HG03558 (cell line): ENCODE measurements around the gene TMEM121B.

Experiments used
- ATAC-seq: cut with Tn5 transposase; IDR thresholded peaks from one replicate; pipeline ENCODE4 v1.9.1; 2021; ENCODE audit warnings: moderate number of reproducible peaks; ENCODE audit not compliant: unreplicated experiment; ENCODE audit errors: extremely low read depth

Gene TMEM121B

GRCh38 chr22:17097062-17097461 is 24.1 kb downstream of the TMEM121B start:
- no peak for ATAC-seq

DNA sequence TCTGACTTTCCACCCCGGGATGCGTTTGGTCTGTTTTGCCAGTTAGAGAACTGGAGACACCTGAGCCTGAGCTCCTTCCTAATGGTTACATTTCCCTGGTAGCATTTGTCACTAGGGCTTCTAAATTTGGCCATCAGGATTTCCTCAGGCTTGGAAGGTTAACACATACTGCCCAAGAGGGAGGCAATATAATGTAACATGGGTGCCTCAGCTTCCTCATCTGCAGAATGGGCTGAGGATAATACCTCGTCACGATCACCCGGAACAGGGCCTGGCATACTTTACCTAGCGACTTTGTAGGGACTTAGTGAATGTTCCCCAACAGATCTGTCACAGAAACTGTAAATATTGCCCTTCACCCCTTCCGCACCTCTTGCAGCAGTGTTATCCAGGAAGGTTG is 25.1 kb downstream of the TMEM121B start:
- ATAC-seq = no peak

GRCh38 chr22:17095538-17095937 is 25.6 kb downstream of the TMEM121B start:
- no peak for ATAC-seq

DNA sequence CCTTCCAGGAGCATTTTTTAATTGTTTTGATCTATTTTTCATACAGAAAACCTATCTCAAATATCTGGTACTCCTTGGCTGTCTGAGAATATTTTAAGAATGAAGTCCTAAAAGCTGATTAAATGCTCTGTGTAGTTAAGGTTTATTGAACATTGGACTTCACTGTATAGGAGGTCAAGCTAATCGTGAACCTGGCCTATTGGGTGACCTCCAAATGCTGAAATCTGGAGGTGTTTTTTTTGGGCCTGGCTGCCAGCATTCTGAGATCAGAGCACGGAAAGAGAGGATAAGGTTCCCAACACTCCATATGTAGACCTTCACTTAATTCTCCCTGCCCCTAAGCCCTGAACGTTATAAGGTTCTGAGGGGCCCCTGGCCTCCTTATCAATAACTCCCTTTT is 28.1 kb downstream of the TMEM121B start:
- no peak for ATAC-seq

DNA sequence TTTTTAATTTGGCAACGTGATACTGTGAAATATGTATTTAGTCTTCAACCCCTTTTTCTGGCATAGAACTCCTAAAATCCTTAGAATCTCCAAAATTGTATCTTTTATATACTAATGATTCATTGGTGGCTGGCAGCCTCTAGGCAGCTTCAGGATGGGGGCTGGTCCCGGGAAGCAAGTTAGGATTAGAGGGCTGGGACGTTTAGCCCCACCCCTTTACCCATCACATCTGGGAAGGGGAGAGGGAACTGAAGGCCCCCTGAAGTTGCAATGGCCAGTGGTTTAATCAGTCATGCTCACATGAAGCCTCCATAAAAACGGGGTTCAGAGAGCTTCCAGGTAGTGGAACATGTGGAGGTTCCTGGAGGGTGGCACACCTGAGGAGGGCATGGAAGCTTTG is 29.3 kb downstream of the TMEM121B start:
- no peak for ATAC-seq

- ATAC-seq = no peak
Observed at GRCh38 chr22:17090550-17090949, 30.6 kb downstream of the TMEM121B start.

DNA sequence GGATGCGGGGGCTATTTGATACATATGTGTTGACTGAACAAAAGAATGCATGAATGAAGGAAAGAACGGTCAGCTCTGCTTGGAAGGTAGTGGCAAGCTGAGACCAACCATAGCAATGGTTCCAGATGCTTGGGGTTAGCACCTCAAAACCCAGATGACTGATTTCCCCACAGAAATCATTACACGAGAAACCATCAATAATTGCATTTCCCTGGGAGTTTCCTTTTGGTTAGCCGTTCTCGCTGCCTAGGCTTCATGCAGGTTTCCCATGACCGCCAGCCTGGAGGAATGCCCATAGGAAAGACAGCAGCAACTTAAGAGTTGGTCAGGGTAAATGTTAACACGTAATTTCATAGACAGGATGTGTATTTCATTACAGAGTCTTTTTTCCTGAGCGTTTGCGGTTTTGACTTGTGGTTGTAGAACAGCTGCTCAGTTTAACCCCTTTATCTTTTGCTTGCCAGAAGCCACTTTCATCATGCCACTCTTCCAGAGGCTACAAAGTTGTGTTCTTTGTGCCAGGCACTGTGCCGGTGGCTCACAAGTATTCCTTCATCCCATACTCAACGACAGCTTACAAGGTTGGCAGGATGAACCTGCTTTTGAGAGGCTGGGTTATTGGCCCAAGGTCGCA is 33.5 kb downstream of the TMEM121B start:
- no peak for ATAC-seq

- ATAC-seq = no peak
Observed at GRCh38 chr22:17086788-17087497, 34.2 kb downstream of the TMEM121B start.

DNA sequence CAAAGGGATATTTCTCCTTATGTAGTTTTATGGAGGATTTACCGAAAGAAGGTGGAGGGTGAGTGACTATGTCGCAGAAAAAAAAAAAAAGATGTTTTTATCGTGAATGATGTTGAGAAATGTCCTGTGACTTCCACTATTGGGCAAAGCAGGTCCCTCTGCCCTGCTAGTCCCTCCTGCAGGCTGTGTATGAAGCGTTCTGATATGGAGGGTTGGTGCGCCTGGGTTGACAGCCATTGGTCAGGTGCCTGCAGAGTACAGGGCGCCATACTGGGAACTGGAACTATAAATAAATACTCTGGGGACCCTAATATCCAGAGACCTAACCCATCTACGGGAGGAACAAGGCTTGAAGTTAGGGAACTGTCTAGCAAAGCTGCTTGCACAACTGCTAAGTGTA is 34.9 kb downstream of the TMEM121B start:
- ATAC-seq = no peak

GRCh38 chr22:17085277-17086181 is 35.6 kb downstream of the TMEM121B start:
- no peak for ATAC-seq

- ATAC-seq = peak; percentile 77
Observed at GRCh38 chr22:17084554-17085276, 36.4 kb downstream of the TMEM121B start, which contains the start of gene IL17RA. TSS of gene IL17RA (plus strand) at chr22:17085000. CDS start at chr22:17085092, 92 bp downstream.

DNA sequence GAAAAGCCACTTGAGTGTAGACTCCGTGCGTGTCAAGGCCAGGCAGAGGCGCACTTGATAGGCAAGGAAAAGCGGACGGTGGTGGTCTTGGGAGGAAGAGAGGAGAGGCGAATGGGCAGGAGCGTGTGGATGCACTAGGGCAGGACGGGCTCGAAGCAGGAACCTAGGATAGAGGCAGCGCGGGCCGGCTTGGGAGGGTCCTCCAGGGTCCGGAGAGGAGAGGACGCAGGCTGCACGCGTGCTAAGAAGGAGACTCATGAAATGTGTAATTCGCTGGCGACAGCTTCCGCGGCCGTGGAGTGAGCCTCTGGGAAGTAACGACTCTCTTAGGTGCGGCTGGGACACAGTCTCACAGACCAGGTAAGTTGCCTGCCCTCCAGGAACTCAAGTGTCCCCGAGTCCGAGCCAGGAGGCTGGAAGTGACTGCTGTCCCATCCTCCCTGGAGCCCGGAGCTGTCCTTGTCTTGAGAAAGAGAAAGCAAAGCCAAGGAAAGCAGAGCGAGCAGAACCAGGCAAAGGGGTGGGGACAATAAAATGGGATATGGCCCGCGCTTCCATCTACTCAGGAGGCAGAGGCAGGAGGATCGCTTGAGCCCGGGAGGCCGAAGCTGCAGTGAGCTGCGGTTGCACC is 37.2 kb downstream of the TMEM121B start:
- no peak for ATAC-seq

GRCh38 chr22:17083255-17083654 is 37.9 kb downstream of the TMEM121B start:
- ATAC-seq = no peak

DNA sequence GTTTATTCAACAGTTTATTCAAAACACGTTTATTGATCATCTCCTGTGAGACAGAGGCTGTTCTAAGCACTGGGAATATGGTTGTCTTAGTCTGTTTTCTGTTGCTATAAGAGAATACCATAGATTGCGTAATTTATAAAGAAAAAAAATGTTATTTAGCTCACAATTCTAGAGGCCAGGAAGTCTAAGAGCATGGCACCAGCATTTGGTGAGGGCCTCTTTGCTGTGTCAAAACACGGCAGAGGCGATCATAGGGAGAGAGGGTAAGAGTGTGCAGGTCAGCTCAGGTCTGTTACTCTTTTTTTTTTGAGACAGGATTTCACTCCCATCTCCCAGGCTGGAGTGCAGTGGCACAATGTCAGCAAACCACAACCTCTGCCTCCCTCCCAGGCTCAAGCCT is 41.6 kb downstream of the TMEM121B start:
- ATAC-seq = no peak

DNA sequence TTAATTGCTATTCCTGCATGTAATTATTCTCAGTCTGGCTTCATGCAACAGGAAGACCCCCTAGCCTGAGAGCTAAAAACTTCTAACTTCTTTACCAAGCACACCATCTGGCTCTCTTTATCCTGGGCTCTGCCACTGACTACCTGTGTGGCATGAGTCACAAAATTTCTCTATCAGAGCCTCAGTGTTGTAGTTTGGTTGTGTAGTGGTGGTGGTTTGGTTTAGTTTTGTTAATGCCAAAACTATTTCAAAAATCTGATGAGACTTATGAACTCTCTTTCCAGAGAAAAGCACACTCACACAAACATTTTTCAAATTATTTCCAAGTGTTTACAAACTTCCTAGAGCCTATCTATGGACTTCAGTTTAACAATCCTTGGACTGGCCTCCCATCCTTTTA is 43.9 kb downstream of the TMEM121B start:
- ATAC-seq = no peak

- no peak for ATAC-seq
Observed at GRCh38 chr22:17074648-17075002, 46.5 kb downstream of the TMEM121B start.

DNA sequence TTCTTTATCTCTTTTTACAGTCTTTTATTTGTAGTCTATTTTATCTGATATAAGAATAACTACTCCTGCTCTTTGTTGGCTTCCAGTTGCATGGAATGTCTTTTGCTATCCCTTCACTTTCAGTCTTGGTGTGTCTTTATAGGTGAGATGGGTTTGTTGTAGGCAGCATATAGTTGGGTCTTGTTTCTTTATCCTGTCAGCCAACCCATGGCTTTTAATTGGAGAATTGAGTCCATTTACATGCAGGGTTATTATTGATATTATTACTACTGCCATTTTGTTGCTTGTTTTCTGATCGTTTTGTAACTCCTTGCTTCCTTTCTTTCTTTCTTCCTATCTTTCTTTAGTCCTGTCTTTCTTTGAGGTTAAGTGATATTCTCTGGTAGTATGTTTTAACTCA is 48.3 kb downstream of the TMEM121B start:
- no peak for ATAC-seq
